ENCODE measurements around the gene ATP6V1G2. TPM values are rescaled to one million over a fixed set of nuclear protein-coding genes. Genes with fewer than 3 reads are reported as not detected.

ATP6V1G2 gene
- total RNA-seq, 1 experiment from 2014 or later: 1.2 TPM

- no peak overlapping the region for H3K27ac Mint-ChIP-seq (ENCODE audit: low read depth, unreplicated experiment)
- TF ChIP-seq CTCF (IDR thresholded peaks at IDR 0.05; ENCODE audit: unreplicated experiment): no peak
- BruUV-seq (replicated peaks): no TSS peak
- H3K36me3 Mint-ChIP-seq (ENCODE audit: insufficient read depth, unreplicated experiment): no peaks in the 10 kb centered on the region
- DNase-seq (ENCODE audit: unreplicated experiment): no peak
- ChIA-PET POLR2A (no interaction called here), CTCF (interaction anchor here (0.5 to 18.9 kb wide), 4 partner anchors 9 to 105 kb away, joined by 3 to 215 read pairs (median 4); partner anchors contain the start of genes NCR3 and TNF)
- intact Hi-C loops (cut with micrococcal nuclease): no loop called here
- H3K4me1 Mint-ChIP-seq (ENCODE audit: insufficient read depth, unreplicated experiment): peaks cover 6% of the 10 kb centered on the region
- no peaks in the 10 kb centered on the region for H3K9me3 Mint-ChIP-seq (ENCODE audit: unreplicated experiment)
- no peaks in the 10 kb centered on the region for H3K27me3 Mint-ChIP-seq (ENCODE audit: insufficient read depth, unreplicated experiment)
- no peak overlapping the region for H3K4me3 Mint-ChIP-seq (ENCODE audit: unreplicated experiment)
Measured at GRCh38 chr6:31587791-31588777, 41.7 kb upstream of the ATP6V1G2 start.

DNA sequence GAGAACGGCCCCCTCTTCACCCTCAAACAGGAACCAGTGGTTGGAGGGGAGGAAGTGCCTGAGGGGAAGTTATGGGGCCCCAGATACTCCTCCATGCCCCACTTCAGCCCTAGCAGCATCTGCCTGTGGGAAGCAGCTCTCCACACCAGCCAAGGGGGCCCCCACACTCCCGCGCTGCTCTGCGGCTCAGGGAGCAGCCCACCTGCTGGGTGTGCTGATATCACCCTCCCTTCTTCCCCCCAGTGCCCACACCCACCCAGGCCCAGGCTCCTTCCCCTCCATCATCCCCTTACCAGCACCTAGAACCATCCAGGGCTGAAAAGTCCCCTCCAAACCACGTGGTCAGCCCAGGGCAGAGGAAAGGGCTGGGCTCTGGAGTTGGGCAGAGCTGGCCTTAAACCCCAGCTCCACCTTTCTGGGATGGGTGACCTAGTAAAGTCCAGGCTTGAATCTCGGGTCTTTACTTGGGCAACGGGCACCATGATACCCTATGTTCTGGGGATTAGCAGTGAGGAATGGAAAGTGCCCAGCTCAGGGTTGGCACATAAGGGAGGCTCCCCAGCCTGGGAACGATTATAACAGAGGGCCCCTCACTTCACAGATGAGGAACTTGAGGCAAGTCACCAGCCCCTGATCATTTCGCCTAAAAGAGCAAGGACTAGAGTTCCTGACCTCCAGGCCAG is 40.3 kb upstream of the ATP6V1G2 start:
- TF ChIP-seq CTCF (IDR thresholded peaks at IDR 0.05; ENCODE audit: unreplicated experiment): no peak
- no peak overlapping the region for H3K27ac Mint-ChIP-seq (ENCODE audit: low read depth, unreplicated experiment)
- intact Hi-C loops (cut with micrococcal nuclease): no loop called here
- H3K4me1 Mint-ChIP-seq (ENCODE audit: insufficient read depth, unreplicated experiment): peaks cover 8% of the 10 kb centered on the region
- ChIA-PET POLR2A (interaction anchor here (0.6 to 1.5 kb wide), 2 partner anchors 12 to 27 kb away, joined by 3 to 6 read pairs; no protein-coding TSS in a partner anchor), CTCF (interaction anchor here (1.1 to 18.9 kb wide), 2 partner anchors 11 to 12 kb away, joined by 4 to 215 read pairs; partner anchors contain the start of genes NCR3 and TNF)
- DNase-seq (ENCODE audit: unreplicated experiment): no peak
- no TSS peak for BruUV-seq (replicated peaks)
- no peaks in the 10 kb centered on the region for H3K36me3 Mint-ChIP-seq (ENCODE audit: insufficient read depth, unreplicated experiment)
- no peak overlapping the region for H3K4me3 Mint-ChIP-seq (ENCODE audit: unreplicated experiment)
- no peaks in the 10 kb centered on the region for H3K9me3 Mint-ChIP-seq (ENCODE audit: unreplicated experiment)
- no peaks in the 10 kb centered on the region for H3K27me3 Mint-ChIP-seq (ENCODE audit: insufficient read depth, unreplicated experiment)

DNA sequence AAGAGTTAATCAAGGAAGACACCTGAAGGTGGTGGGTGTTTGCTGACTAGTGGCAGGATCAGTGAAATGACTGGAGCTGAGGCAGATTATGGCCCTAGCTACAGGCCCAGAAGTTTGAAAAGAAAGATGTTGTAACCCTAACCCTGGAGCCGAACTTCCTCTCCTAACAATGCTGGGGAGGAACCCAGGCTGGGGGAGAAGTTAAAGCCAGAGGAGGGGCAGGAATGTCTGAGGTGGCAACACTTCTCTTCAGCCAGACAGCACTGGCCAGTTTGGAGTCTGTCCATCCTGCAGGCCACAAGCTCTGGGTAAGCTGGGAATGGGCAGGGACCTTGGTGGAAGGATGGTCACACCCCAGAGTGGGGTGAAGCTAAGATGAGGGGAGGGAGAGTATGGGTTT is 39.6 kb upstream of the ATP6V1G2 start, which contains the start of gene LST1:
LST1 (plus strand) TSS at position 270 of the 400 bp plus-strand sequence. CDS start 1,023 bp downstream, outside the sequence.
- TF ChIP-seq CTCF (IDR thresholded peaks at IDR 0.05; ENCODE audit: unreplicated experiment): no peak
- DNase-seq (ENCODE audit: unreplicated experiment): no peak
- ChIA-PET CTCF (interaction anchor here (0.7 to 18.9 kb wide), 2 partner anchors 11 to 126 kb away, joined by 3 to 215 read pairs; partner anchors contain the start of gene NCR3), POLR2A (interaction anchor here (1.5 kb wide), 1 partner anchor 12 kb away, joined by 6 read pairs; no protein-coding TSS in a partner anchor)
- intact Hi-C loops (cut with micrococcal nuclease): no loop called here
- no peaks in the 10 kb centered on the region for H3K36me3 Mint-ChIP-seq (ENCODE audit: insufficient read depth, unreplicated experiment)
- H3K27ac Mint-ChIP-seq (ENCODE audit: low read depth, unreplicated experiment): no peak within 1 kb of the TSS
- H3K4me3 Mint-ChIP-seq (ENCODE audit: unreplicated experiment): no peak within 1 kb of the TSS
- BruUV-seq (replicated peaks): no TSS peak
- no peaks in the 10 kb centered on the region for H3K9me3 Mint-ChIP-seq (ENCODE audit: unreplicated experiment)
- H3K4me1 Mint-ChIP-seq (ENCODE audit: insufficient read depth, unreplicated experiment): peaks cover 15% of the 10 kb centered on the region
- H3K27me3 Mint-ChIP-seq (ENCODE audit: insufficient read depth, unreplicated experiment): no peaks in the 10 kb centered on the region

All from MCF 10A (cell line).